Adrenal gland (tissue), 5 donors: ENCODE measurements around the gene ANGPT4.

Experiments
- CTCF ChIP-seq, 6 experiments: fragments of 450-650 bp in 4 of 6; fragments of 200-600 bp in 2 of 6; sonication (generic) in 1 of 6; IDR thresholded peaks; 1 replicate in 5 of 6; 2 replicates in 1 of 6; pipeline versions ENCODE4 v1.5.1 to v1.8.0; 2016 to 2021; ENCODE audit warnings: antibody characterized with exemption in 6 of 6, mild to moderate bottlenecking in 2 of 6, moderate library complexity in 1 of 6
- POLR2A ChIP-seq, 2 donors: fragments of 450-650 bp; IDR thresholded peaks; one replicate each; pipeline ENCODE4 v1.6.1; 2017; ENCODE audit warnings: antibody characterized with exemption in 2 of 2, mild to moderate bottlenecking in 2 of 2, moderate library complexity in 1 of 2
- donor health status: DM: no; HTN: no; CAD: no.

- TF ChIP-seq CTCF (IDR thresholded peaks at IDR 0.05) (no peak), POLR2A (IDR thresholded peaks at IDR 0.05) (no peak)
These were observed 25.0 kb downstream of the ANGPT4 start for GRCh38 chr20:891058-891705.
